Tibial nerve (tissue), 3 donors: Measurements from ENCODE around the gene VPS13D.

ENCODE experiments used
- CTCF ChIP-seq, 5 experiments: fragments of 200-600 bp in 3 of 5; fragments of 450-650 bp in 2 of 5; sonication (generic) in 3 of 5; IDR thresholded peaks; one replicate each; pipeline ENCODE4 v1.5.1; 2016 to 2019; ENCODE audit warnings: antibody characterized with exemption in 5 of 5, mild to moderate bottlenecking in 3 of 5, moderate library complexity in 2 of 5
- POLR2A ChIP-seq, 2 donors: fragments of 450-650 bp; IDR thresholded peaks; one replicate each; pipeline ENCODE4 v1.6.1; 2017; ENCODE audit warnings: antibody characterized with exemption in 2 of 2, mild to moderate bottlenecking in 2 of 2, moderate library complexity in 2 of 2

- no peak for TF ChIP-seq CTCF (IDR thresholded peaks at IDR 0.05)
- TF ChIP-seq POLR2A (IDR thresholded peaks at IDR 0.05): no peak
These were observed 115.8 kb downstream of the VPS13D start for GRCh38 chr1:12345350-12346217.
